HCT116 (cell line): ENCODE results near the gene SUPV3L1. TPM values are rescaled to one million over a fixed set of nuclear protein-coding genes. Genes with fewer than 3 reads are reported as not detected.

ENCODE experiments used
- ATAC-seq: fragments of 200-7000 bp; cut with Tn5 transposase; 2 replicates; pipeline ENCODE4 v1.9.1; 2020; ENCODE audit warnings: mild to moderate bottlenecking, moderate library complexity
- BruUV-seq: library from RNA; stranded (reverse); fragments of 400-500 nt; replicated peaks from 2 replicates; lab custom pipeline; 2021; lab: Mats Ljungman, UMichigan
- CTCF ChIA-PET: fragments of 300-600 bp; sonication (Branson Sonifier 250); formaldehyde crosslinking; loops from one replicate; lab custom pipeline; 2021; ENCODE audit warnings: antibody characterized with exemption; lab: Charles Lee
- POLR2A ChIA-PET: fragments of 300-600, 350-600 bp; sonication (Branson Sonifier 250); formaldehyde crosslinking; loops from one replicate; lab custom pipeline; 2021; ENCODE audit warnings: antibody characterized with exemption; lab: Charles Lee
- RAD21 ChIA-PET, 2 experiments: fragments of 300-600 bp; sonication (Branson Sonifier 250); formaldehyde crosslinking; loops; one replicate each; lab custom pipeline; 2023; ENCODE audit warnings: low total read pairs in 2 of 2; ENCODE audit not compliant: uncharacterized antibody in 2 of 2, unreplicated experiment in 2 of 2, low non-redundant PET in 1 of 2; lab: Charles Lee
- DNase-seq: peaks from one replicate; pipeline ENCODE4 v3.0.0-alpha.2; 2010; ENCODE audit warnings: low read depth, low spot score
- H2AFZ ChIP-seq: fragments of 200-600 bp; shearing (Covaris generic), sonication (generic); 2 replicates; pipeline ENCODE4 v1.6.1; 2017; ENCODE audit warnings: low read depth, mixed run types, mixed read lengths, antibody characterized with exemption, low read length; ENCODE audit not compliant: poor library complexity, severe bottlenecking
- H3K27ac ChIP-seq: 2 replicates; pipeline ENCODE4 v1.5.1; 2012; ENCODE audit warnings: low read depth, low read length
- H3K27me3 ChIP-seq: fragments of 200-600 bp; sonication (generic); 2 replicates; pipeline ENCODE4 v1.6.1; 2016; ENCODE audit warnings: mixed run types, low read length, mixed read lengths; ENCODE audit not compliant: insufficient read depth
- H3K36me3 ChIP-seq, 2 experiments: fragments of 200-500 bp in 1 of 2; fragments of 200-600 bp in 1 of 2; sonication (Bioruptor generic) in 1 of 2; sonication (generic) in 1 of 2; 2 replicates each; pipeline versions ENCODE4 v1.5.1 to v1.6.1; 2014 to 2016; ENCODE audit warnings: low read length in 2 of 2, inconsistent platforms in 1 of 2, mixed read lengths in 1 of 2, mixed run types in 1 of 2; ENCODE audit not compliant: insufficient read depth in 2 of 2, control insufficient read depth in 1 of 2
- H3K4me1 ChIP-seq, 2 experiments: fragments of 200-600 bp in 1 of 2; sonication (generic) in 1 of 2; 2 replicates each; pipeline versions ENCODE4 v1.5.1 to v1.6.1; 2012 to 2017; ENCODE audit warnings: low read length in 2 of 2, inconsistent platforms in 1 of 2, mild to moderate bottlenecking in 1 of 2, mixed read lengths in 1 of 2, mixed run types in 1 of 2, moderate library complexity in 1 of 2; ENCODE audit not compliant: insufficient read depth in 2 of 2, control insufficient read depth in 1 of 2
- H3K4me2 ChIP-seq: fragments of 200-600 bp; sonication (generic); 2 replicates; pipeline ENCODE4 v1.6.1; 2017; ENCODE audit warnings: mixed run types, low read length, mixed read lengths
- H3K4me3 ChIP-seq, 2 experiments: fragments of 200-600 bp in 1 of 2; sonication (generic) in 1 of 2; replicated peaks in 1 of 2; 2 replicates each; pipeline ENCODE4 v1.5.1; 2011 to 2016; ENCODE audit warnings: low read length in 2 of 2, control low read depth in 1 of 2, low read depth in 1 of 2, mild to moderate bottlenecking in 1 of 2, mixed read lengths in 1 of 2, mixed run types in 1 of 2
- H3K79me2 ChIP-seq: fragments of 200-600 bp; sonication (generic); 2 replicates; pipeline ENCODE4 v1.6.1; 2017; ENCODE audit warnings: mild to moderate bottlenecking, mixed run types, low read length, moderate library complexity, mixed read lengths; ENCODE audit not compliant: insufficient read depth
- H3K9ac ChIP-seq: fragments of 200-600 bp; sonication (generic); 2 replicates; pipeline ENCODE4 v1.6.1; 2016; ENCODE audit warnings: low read length, mixed read lengths
- H3K9me2 ChIP-seq: fragments of 200-600 bp; sonication (generic), shearing (Covaris generic); 2 replicates; pipeline ENCODE4 v1.6.1; 2017; ENCODE audit warnings: mixed run types, mild to moderate bottlenecking, moderate library complexity; ENCODE audit not compliant: insufficient read depth
- H3K9me3 ChIP-seq, 2 experiments: fragments of 200-500 bp in 1 of 2; fragments of 200-600 bp in 1 of 2; sonication (Bioruptor generic) in 1 of 2; sonication (generic) in 1 of 2; 2 replicates each; pipeline ENCODE4 v1.6.1; 2014 to 2017; ENCODE audit warnings: low read length in 2 of 2, mixed read lengths in 2 of 2, inconsistent platforms in 1 of 2, low read depth in 1 of 2, mild to moderate bottlenecking in 1 of 2, mixed run types in 1 of 2, moderate library complexity in 1 of 2; ENCODE audit not compliant: control insufficient read depth in 1 of 2, insufficient read depth in 1 of 2
- H4K20me1 ChIP-seq: fragments of 200-600 bp; sonication (generic), shearing (Covaris generic); 2 replicates; pipeline ENCODE4 v1.6.1; 2017; ENCODE audit warnings: mixed run types, mild to moderate bottlenecking, moderate library complexity; ENCODE audit not compliant: insufficient read depth
- ATF3 ChIP-seq: IDR thresholded peaks from 2 replicates; pipeline ENCODE4 v1.6.1; 2012
- EGR1 ChIP-seq: IDR thresholded peaks from 2 replicates; pipeline ENCODE4 v1.6.1; 2012; ENCODE audit warnings: low read depth
- EZH2 ChIP-seq: fragments of 200-600 bp; sonication (generic); IDR thresholded peaks from 2 replicates; pipeline ENCODE4 v1.6.1; 2017; ENCODE audit warnings: antibody characterized with exemption, mixed run types
- JUND ChIP-seq: IDR thresholded peaks from 2 replicates; pipeline ENCODE4 v1.6.1; 2012
- RAD21 ChIP-seq: IDR thresholded peaks from 2 replicates; pipeline ENCODE4 v1.6.1; 2012; ENCODE audit warnings: low read depth, mild to moderate bottlenecking
- SRF ChIP-seq: IDR thresholded peaks from 2 replicates; pipeline ENCODE4 v1.6.1; 2012; ENCODE audit warnings: low read depth
- ZNF274 ChIP-seq: fragments of 200-500 bp; sonication (Bioruptor generic); IDR thresholded peaks from 2 replicates; pipeline ENCODE4 v1.6.1; 2014; ENCODE audit warnings: mild to moderate bottlenecking, low read depth, low read length, inconsistent platforms
- intact Hi-C: fragments of 100-400 bp; cut with micrococcal nuclease; formaldehyde crosslinking; loops from 2 replicates; pipeline ENCODE4 v1.10.0; 2022
- total RNA-seq: library from RNA; stranded (reverse); gene quantifications from one replicate; pipeline ENCODE4 v1.2.1, GENCODE V29; 2021; ENCODE audit not compliant: unreplicated experiment

SUPV3L1 gene
- total RNA-seq, 1 experiment from 2014 or later: 59.7 TPM

DNA sequence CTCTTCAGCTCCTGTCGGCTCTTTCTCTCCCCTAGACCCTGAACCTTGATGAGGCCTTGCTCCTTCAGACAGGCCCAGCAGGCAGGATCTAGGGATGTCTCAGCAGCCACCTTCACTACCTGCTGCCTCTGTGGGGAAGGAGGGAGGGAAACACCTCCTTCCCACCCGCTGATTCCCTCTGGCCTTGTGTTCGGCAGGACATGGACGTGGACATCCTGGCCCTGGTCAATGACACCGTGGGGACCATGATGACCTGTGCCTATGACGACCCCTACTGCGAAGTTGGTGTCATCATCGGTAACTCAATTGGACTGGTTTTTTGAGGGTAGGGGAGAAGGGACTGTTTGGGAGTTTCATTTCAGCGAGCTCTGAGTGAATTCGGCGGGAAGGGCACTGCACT is 60.4 kb downstream of the SUPV3L1 start:
- POLR2A ChIA-PET: no interaction called here
- no peaks in the 10 kb centered on the region for H3K9me2 ChIP-seq
- no peaks in the 10 kb centered on the region for H3K9me3 ChIP-seq

GRCh38 chr10:69241575-69241974 is 61.5 kb downstream of the SUPV3L1 start:
- ChIA-PET POLR2A (no interaction called here), CTCF (no interaction called here), RAD21 (no interaction called here)
- no peak overlapping the region for H3K27ac ChIP-seq
- peaks cover 0 to 8% of the 10 kb centered on the region in 2 experiments; a peak in 1 of 4 replicates for H3K4me1 ChIP-seq
- H3K4me3 ChIP-seq: no peak overlapping the region
- ATAC-seq (no peak), DNase-seq (no peak)
- H4K20me1 ChIP-seq: no peaks in the 10 kb centered on the region
- intact Hi-C loops: no loop called here
- H2AFZ ChIP-seq: no peak overlapping the region
- H3K9ac ChIP-seq: no peak overlapping the region
- no peaks in the 10 kb centered on the region for H3K27me3 ChIP-seq
- H3K79me2 ChIP-seq: no peaks in the 10 kb centered on the region
- H3K9me3 ChIP-seq: no peaks in the 10 kb centered on the region
- no peak overlapping the region for H3K4me2 ChIP-seq
- BruUV-seq: no TSS peak
- TF ChIP-seq EZH2 (no peak), RAD21 (no peak), ATF3 (no peak), JUND (no peak)
- TF ChIP-seq, all 23 proteins: peak for 0
- H3K36me3 ChIP-seq: no peaks in the 10 kb centered on the region
- H3K9me2 ChIP-seq: no peaks in the 10 kb centered on the region

More for the DNA sequence above, 60.4 kb downstream of the SUPV3L1 start:
- Histone ChIP-seq H3K4me1 (peaks cover 0 to 8% of the 10 kb centered on the region in 2 experiments; a peak in 1 of 4 replicates), H3K4me2 (no peak overlapping the region), H3K9ac (no peak overlapping the region), H2AFZ (no peak overlapping the region), H4K20me1 (no peaks in the 10 kb centered on the region), H3K36me3 (no peaks in the 10 kb centered on the region), H3K79me2 (no peaks in the 10 kb centered on the region), H3K27ac (no peak overlapping the region), H3K27me3 (no peaks in the 10 kb centered on the region), H3K4me3 (no peak overlapping the region)
- intact Hi-C loops: no loop called here
- no peak for TF ChIP-seq EGR1
- no peak for TF ChIP-seq JUND
- no peak for TF ChIP-seq SRF
- no peak for TF ChIP-seq ZNF274
- no peak for DNase-seq
- ATAC-seq: no peak
- BruUV-seq: no TSS peak
- RAD21 ChIA-PET: no interaction called here
- CTCF ChIA-PET: no interaction called here
